Measurements from ENCODE around the gene MDM2. TPM values are rescaled to one million over a fixed set of nuclear protein-coding genes. Genes with fewer than 3 reads are reported as not detected.
"Not testable (repeated sequence)": the region's sequence is repeated elsewhere in the genome, so short reads cannot be mapped to it uniquely, and the experiment has no call there.

The MDM2 gene
- total RNA-seq, 1 experiment from 2014 or later: 159 TPM

DNA sequence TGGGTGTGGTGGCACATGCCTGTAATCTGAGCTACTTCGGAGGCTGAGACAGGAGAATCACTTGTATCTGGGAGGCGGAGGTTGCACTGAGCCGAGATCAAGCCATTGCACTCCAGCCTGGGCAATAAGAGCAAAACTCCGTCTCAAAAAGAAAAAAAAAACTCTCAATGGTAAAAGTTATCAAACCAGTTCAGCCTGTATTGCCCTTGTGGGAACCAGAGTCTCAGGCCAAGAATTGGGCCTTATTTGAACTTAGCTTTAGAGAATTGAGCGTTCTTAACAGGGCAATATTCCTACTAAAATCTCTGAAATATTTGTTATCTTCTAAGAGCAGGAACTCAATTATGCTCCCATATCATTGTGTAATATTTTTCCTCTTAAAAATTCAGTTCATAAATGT is 7.7 kb upstream of the MDM2 start:
- no peak overlapping the region for H2BK5ac ChIP-seq (ENCODE audit: insufficient read length, low read length)
- H3K27ac ChIP-seq (ENCODE audit: insufficient read length, low read depth, low read length): no peak overlapping the region
- H3T11ph ChIP-seq (ENCODE audit: low read length): no peak overlapping the region
- DNase-seq: no peak
- H2AFZ ChIP-seq (ENCODE audit: low read length): no peak overlapping the region
- H3K18ac ChIP-seq (ENCODE audit: insufficient read length, low read depth, low read length): no peak overlapping the region
- no peaks in the 10 kb centered on the region for H3K9me3 ChIP-seq (ENCODE audit: control insufficient read depth, low read depth, low read length)
- H3K9ac ChIP-seq (ENCODE audit: extremely low read depth, insufficient read length, low read length): no peak overlapping the region
- no peak overlapping the region for H3K4me2 ChIP-seq (ENCODE audit: insufficient read depth, insufficient read length, low read length)
- H2AK5ac ChIP-seq (ENCODE audit: insufficient read length, low read length): no peak overlapping the region
- H4K8ac ChIP-seq (replicated peaks; ENCODE audit: insufficient read length, low read depth, low read length): no peak overlapping the region
- H4K5ac ChIP-seq (ENCODE audit: insufficient read length, low read depth, low read length): no peak overlapping the region
- no peaks in the 10 kb centered on the region for H3K79me1 ChIP-seq (ENCODE audit: insufficient read depth, low read depth, low read length, poor library complexity, severe bottlenecking)
- H3K36me3 Mint-ChIP-seq (ENCODE audit: insufficient read depth in 1 of 3, low read depth in 3 of 3): no peaks in the 10 kb centered on the region
- WGBS (ENCODE audit: extremely low coverage, insufficient read length, low lambda C conversion rate): no CpG with 5 or more reads among the region's 5 CpGs
- H3K4ac ChIP-seq (ENCODE audit: low read depth, low read length): no peak overlapping the region
- no peak overlapping the region for H2BK120ac ChIP-seq (ENCODE audit: low read depth, low read length, poor library complexity, severe bottlenecking)
- H3K27me3 ChIP-seq (ENCODE audit: insufficient read depth, low read length): no peaks in the 10 kb centered on the region
- no peak overlapping the region for H3K27ac Mint-ChIP-seq
- no peak overlapping the region for H2BK12ac ChIP-seq (ENCODE audit: insufficient read length, low read depth, low read length)
- H4K20me1 ChIP-seq (ENCODE audit: control insufficient read depth, insufficient read depth, insufficient read length): no peaks in the 10 kb centered on the region
- H3K23me2 ChIP-seq (ENCODE audit: insufficient read length, low read depth, low read length, poor library complexity, severe bottlenecking): no peaks in the 10 kb centered on the region
- H3K27me3 Mint-ChIP-seq (ENCODE audit: low read depth): no peaks in the 10 kb centered on the region
- H2BK20ac ChIP-seq (ENCODE audit: low read depth, low read length, poor library complexity, severe bottlenecking): no peak overlapping the region
- no peak overlapping the region for H3K14ac ChIP-seq (ENCODE audit: insufficient read depth, low read length)
- peaks cover under 1% of the 10 kb centered on the region; the same call in 1 of the 2 replicates for H3K4me1 ChIP-seq (ENCODE audit: insufficient read depth, low read length)
- TF ChIP-seq, protein P1, sequence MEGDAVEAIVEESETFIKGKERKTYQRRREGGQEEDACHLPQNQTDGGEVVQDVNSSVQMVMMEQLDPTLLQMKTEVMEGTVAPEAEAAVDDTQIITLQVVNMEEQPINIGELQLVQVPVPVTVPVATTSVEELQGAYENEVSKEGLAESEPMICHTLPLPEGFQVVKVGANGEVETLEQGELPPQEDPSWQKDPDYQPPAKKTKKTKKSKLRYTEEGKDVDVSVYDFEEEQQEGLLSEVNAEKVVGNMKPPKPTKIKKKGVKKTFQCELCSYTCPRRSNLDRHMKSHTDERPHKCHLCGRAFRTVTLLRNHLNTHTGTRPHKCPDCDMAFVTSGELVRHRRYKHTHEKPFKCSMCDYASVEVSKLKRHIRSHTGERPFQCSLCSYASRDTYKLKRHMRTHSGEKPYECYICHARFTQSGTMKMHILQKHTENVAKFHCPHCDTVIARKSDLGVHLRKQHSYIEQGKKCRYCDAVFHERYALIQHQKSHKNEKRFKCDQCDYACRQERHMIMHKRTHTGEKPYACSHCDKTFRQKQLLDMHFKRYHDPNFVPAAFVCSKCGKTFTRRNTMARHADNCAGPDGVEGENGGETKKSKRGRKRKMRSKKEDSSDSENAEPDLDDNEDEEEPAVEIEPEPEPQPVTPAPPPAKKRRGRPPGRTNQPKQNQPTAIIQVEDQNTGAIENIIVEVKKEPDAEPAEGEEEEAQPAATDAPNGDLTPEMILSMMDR (conservative IDR thresholded peaks at IDR 0.05): no peak
- H3K4me3 Mint-ChIP-seq: no peak overlapping the region
- no peak overlapping the region for H4K91ac ChIP-seq (ENCODE audit: insufficient read length, low read depth, low read length)
- no peaks in the 10 kb centered on the region; a peak in 1 of 5 replicates for H3K9me3 Mint-ChIP-seq
- no peaks in the 10 kb centered on the region for H3K79me2 ChIP-seq (ENCODE audit: insufficient read depth, low read length)
- no peak overlapping the region for H3K56ac ChIP-seq (ENCODE audit: insufficient read length, low read depth, low read length)
- H2BK15ac ChIP-seq (ENCODE audit: low read depth, low read length): no peak overlapping the region
- no peak overlapping the region for H3K23ac ChIP-seq (ENCODE audit: insufficient read length, low read depth, low read length)
- H3K4me1 Mint-ChIP-seq: peaks cover 12% of the 10 kb centered on the region in 2 experiments

DNA sequence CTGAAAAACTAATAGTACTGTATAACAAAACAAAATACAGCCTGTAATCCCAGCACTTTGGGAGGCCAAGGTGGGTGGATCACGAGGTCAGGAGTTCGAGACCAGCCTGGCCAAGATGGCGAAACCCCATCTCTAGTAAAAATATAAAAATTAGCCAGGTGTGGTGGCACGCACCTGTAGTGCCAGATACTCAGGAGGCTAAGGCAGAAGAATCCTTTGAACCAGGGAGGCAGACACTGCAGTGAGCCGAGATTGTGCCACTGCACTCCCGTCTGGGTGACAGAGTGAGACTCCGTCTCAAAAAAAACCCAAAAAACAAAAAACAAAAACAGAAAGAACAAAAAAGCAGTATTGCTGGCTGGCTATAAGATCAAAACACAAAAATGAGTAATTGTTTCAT is 6.9 kb upstream of the MDM2 start:
- H3K23ac ChIP-seq (ENCODE audit: insufficient read length, low read depth, low read length); H3K79me1 ChIP-seq (ENCODE audit: insufficient read depth, low read depth, low read length, poor library complexity, severe bottlenecking); H3K27me3 Mint-ChIP-seq (ENCODE audit: low read depth); H3K56ac ChIP-seq (ENCODE audit: insufficient read length, low read depth, low read length); H3K36me3 Mint-ChIP-seq (ENCODE audit: insufficient read depth in 1 of 3, low read depth in 3 of 3); H3K27ac Mint-ChIP-seq; H2BK120ac ChIP-seq (ENCODE audit: low read depth, low read length, poor library complexity, severe bottlenecking); H3K27ac ChIP-seq (ENCODE audit: insufficient read length, low read depth, low read length); H3K4me2 ChIP-seq (ENCODE audit: insufficient read depth, insufficient read length, low read length); H3K79me2 ChIP-seq (ENCODE audit: insufficient read depth, low read length); H3K18ac ChIP-seq (ENCODE audit: insufficient read length, low read depth, low read length); H3K9ac ChIP-seq (ENCODE audit: extremely low read depth, insufficient read length, low read length); H3K14ac ChIP-seq (ENCODE audit: insufficient read depth, low read length); DNase-seq; H3T11ph ChIP-seq (ENCODE audit: low read length); H2BK5ac ChIP-seq (ENCODE audit: insufficient read length, low read length); H4K91ac ChIP-seq (ENCODE audit: insufficient read length, low read depth, low read length); H4K8ac ChIP-seq (replicated peaks; ENCODE audit: insufficient read length, low read depth, low read length); H3K27me3 ChIP-seq (ENCODE audit: insufficient read depth, low read length); H3K4me3 Mint-ChIP-seq; H2AK5ac ChIP-seq (ENCODE audit: insufficient read length, low read length); H3K9me3 Mint-ChIP-seq; H4K5ac ChIP-seq (ENCODE audit: insufficient read length, low read depth, low read length); H4K20me1 ChIP-seq (ENCODE audit: control insufficient read depth, insufficient read depth, insufficient read length); H2AFZ ChIP-seq (ENCODE audit: low read length); H2BK15ac ChIP-seq (ENCODE audit: low read depth, low read length); H2BK12ac ChIP-seq (ENCODE audit: insufficient read length, low read depth, low read length); H3K4me1 ChIP-seq (ENCODE audit: insufficient read depth, low read length); H3K23me2 ChIP-seq (ENCODE audit: insufficient read length, low read depth, low read length, poor library complexity, severe bottlenecking); H3K9me3 ChIP-seq (ENCODE audit: control insufficient read depth, low read depth, low read length); H2BK20ac ChIP-seq (ENCODE audit: low read depth, low read length, poor library complexity, severe bottlenecking); H3K4ac ChIP-seq (ENCODE audit: low read depth, low read length): not testable (repeated sequence)
- peaks cover 19 to 20% of the 10 kb centered on the region in 2 experiments for H3K4me1 Mint-ChIP-seq
- no CpG with 5 or more reads among the region's 7 CpGs for WGBS (ENCODE audit: extremely low coverage, insufficient read length, low lambda C conversion rate)
